Large intestine (tissue), 3 donors: Measurements from ENCODE around the gene BRINP1. TPM values are rescaled to one million over a fixed set of nuclear protein-coding genes. Genes with fewer than 3 reads are reported as not detected.

Experiments
- DNase-seq, 2 donors: peaks; one replicate each; pipeline versions ENCODE4 v3.0.0 to v3.0.0-alpha.2; 2013
- H3K27ac ChIP-seq: one replicate; pipeline ENCODE4 v1.5.1; 2013; ENCODE audit warnings: low read length
- H3K27me3 ChIP-seq: 2 replicates; pipeline ENCODE4 v1.6.1; 2013; ENCODE audit warnings: low read length; ENCODE audit not compliant: control insufficient read depth, insufficient read depth
- H3K36me3 ChIP-seq: 2 replicates; pipeline ENCODE4 v1.6.1; 2013; ENCODE audit warnings: low read length; ENCODE audit not compliant: control insufficient read depth, insufficient read depth
- H3K4me1 ChIP-seq: one replicate; pipeline ENCODE4 v1.6.1; 2013; ENCODE audit warnings: low read length; ENCODE audit not compliant: control insufficient read depth, insufficient read depth
- H3K4me3 ChIP-seq: one replicate; pipeline ENCODE4 v1.5.1; 2013; ENCODE audit warnings: low read length
- H3K9me3 ChIP-seq: one replicate; pipeline ENCODE4 v1.6.1; 2013; ENCODE audit warnings: mild to moderate bottlenecking, low read depth, low read length, moderate library complexity; ENCODE audit not compliant: control insufficient read depth
- WGBS: methylation state at CpG from one replicate; pipeline ENCODE4 v1.1.5; 2013; ENCODE audit warnings: low lambda C conversion rate; ENCODE audit not compliant: insufficient coverage; 5-methylcytosine and 5-hydroxymethylcytosine counted together
- polyA plus RNA-seq: library from polyadenylated mRNA; unstranded; fragments of 120-200 nt; gene quantifications from one replicate; pipeline ENCODE4 v1.2.1, GENCODE V29; 2013

Gene BRINP1
- polyA plus RNA-seq, 1 donor = 0.67 TPM

DNA sequence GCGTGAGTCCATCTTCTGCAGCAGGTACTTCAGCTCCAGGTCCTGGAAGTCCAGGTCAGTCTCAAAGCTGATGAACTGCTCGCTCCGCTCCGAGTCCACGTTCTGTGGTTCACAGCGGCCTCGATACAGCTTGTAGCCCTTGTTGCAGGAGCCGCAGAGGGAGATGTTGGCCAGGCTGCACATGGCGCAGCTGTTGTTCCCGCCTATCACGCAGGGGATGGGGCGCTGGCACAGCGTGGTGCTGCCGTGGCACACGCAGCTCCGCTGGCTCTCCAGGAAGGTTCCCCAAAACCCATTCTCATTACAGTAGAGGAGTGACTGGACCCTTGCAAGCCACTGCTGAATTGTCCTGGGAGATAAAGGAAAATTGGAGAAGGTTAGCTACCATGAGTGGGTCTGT, 201.4 kb downstream of the BRINP1 start:
- no peaks in the 10 kb centered on the region for H3K36me3 ChIP-seq
- H3K4me3 ChIP-seq = no peak overlapping the region
- H3K9me3 ChIP-seq = peaks cover 4% of the 10 kb centered on the region
- no peak overlapping the region for H3K27ac ChIP-seq
- no CpG with 5 or more reads among the region's 16 CpGs for WGBS
- DNase-seq = peak in 1 of 2 donors; percentile 2
- H3K4me1 ChIP-seq = no peaks in the 10 kb centered on the region
- no peaks in the 10 kb centered on the region for H3K27me3 ChIP-seq

DNA sequence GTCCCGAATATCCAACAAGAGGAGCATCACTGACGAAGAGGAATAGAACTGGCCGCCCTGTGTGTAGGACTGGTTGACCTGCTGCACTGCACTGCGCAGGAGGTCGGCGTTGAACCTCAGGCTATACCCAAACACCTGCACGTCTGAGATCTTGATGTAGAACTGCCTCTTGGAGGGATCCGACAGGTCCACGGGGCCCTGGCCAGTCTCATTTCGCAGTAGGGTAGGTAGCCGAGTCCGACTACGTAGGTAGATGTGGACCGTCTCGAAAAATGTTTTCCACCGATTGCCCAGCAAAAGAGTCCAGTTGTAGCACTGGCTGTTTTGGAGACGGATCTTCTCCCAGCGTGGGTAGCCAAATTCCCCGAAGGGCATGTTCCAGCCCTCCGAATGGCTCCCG, 202.0 kb downstream of the BRINP1 start:
- no peak overlapping the region for H3K4me3 ChIP-seq
- H3K27ac ChIP-seq = no peak overlapping the region
- WGBS = no CpG with 5 or more reads among the region's 21 CpGs
- no peaks in the 10 kb centered on the region for H3K27me3 ChIP-seq
- DNase-seq = no peak
- no peaks in the 10 kb centered on the region for H3K36me3 ChIP-seq
- peaks cover 4% of the 10 kb centered on the region for H3K9me3 ChIP-seq
- H3K4me1 ChIP-seq = no peaks in the 10 kb centered on the region

DNA sequence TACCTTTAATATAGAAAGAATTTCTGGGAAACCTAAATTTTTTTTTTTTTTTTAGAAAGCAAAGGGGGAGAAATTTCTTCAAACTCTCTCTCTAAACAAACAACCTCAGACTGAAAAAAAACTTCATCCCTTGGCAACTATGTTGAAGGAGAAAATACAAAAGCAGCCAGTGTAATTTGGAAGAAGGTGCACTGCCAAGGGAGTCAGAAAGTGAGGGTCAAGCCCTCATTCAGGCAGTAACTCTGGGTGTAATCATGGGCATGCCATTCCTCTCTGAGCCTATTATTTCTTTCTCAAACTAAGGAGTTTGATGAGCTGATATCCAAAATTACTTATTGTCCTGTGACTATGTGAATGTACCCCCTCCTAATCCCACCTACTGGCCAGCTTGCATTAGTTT, 203.1 kb downstream of the BRINP1 start:
- H3K27ac ChIP-seq = no peak overlapping the region
- H3K9me3 ChIP-seq = peaks cover 4% of the 10 kb centered on the region
- H3K27me3 ChIP-seq = no peaks in the 10 kb centered on the region
- H3K36me3 ChIP-seq = no peaks in the 10 kb centered on the region
- no peak overlapping the region for H3K4me3 ChIP-seq
- no peak for DNase-seq
- H3K4me1 ChIP-seq = no peaks in the 10 kb centered on the region

DNA sequence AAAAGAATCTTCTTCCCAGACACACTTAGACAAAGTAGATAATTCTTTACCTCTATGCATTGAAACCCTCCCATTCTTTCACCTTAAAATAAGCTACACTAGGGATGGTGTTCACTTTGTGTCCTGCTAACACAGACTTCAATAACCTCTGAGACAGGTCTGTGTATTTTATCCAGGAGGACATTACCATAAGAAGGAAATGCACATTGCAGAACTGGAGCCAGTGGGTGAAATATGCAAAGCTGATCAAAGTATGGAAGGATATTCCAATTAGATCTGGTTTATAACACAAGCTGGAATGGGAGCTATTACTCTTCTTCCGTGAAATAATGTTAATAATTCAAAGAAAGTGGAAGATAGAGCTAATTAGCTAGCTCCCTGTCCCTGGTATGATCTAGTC, 204.1 kb downstream of the BRINP1 start:
- Histone ChIP-seq H3K27ac (no peak overlapping the region), H3K27me3 (no peaks in the 10 kb centered on the region), H3K4me1 (no peaks in the 10 kb centered on the region), H3K4me3 (no peak overlapping the region), H3K36me3 (no peaks in the 10 kb centered on the region), H3K9me3 (peaks cover 4% of the 10 kb centered on the region)
- no CpG with 5 or more reads among the region's 1 CpG for WGBS
- no peak for DNase-seq

DNA sequence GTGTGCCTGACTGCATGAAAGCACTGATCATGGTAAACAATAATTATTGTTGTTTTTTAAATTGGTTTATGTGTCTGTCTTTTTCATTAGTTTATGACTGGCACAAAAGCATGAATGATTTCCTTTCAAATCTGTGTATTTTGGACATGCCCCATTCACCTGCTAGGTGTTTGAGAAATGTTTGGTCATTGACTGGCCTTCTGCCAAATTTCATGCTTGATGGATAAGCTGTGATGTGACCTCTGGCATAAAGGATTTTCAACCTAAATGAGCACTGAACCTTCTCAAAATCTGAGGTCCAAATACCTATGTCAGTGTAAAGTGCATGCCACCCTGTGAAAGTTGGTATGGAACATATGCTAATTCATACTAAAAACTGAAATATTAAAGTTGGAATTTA, 204.5 kb downstream of the BRINP1 start:
- Histone ChIP-seq H3K4me3 (no peak overlapping the region), H3K27me3 (no peaks in the 10 kb centered on the region), H3K36me3 (no peaks in the 10 kb centered on the region), H3K4me1 (no peaks in the 10 kb centered on the region), H3K9me3 (peaks cover 4% of the 10 kb centered on the region), H3K27ac (no peak overlapping the region)
- DNase-seq = no peak

DNA sequence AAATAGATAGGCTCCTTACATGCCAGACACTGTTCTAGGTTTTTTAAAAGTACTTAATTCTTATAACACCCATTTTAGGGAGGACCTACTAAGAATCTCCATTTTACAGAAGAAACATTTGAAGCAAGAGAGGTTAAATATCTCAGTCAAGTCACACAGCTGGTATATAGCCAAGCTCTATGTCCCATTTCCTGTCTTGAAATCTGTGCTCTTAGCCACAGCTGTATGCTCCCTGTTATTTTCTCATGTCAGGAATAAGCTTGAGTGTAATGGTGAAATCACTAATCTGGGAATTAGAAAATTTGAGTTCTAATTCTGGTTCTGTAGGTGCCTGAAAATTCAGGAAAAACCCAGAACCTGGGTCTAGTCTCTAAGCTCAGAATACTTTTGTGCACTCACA, 208.7 kb downstream of the BRINP1 start:
- Histone ChIP-seq H3K27ac (no peak overlapping the region), H3K4me1 (no peaks in the 10 kb centered on the region), H3K4me3 (no peak overlapping the region), H3K36me3 (no peaks in the 10 kb centered on the region), H3K27me3 (no peaks in the 10 kb centered on the region), H3K9me3 (no peaks in the 10 kb centered on the region)
- DNase-seq = no peak

DNA sequence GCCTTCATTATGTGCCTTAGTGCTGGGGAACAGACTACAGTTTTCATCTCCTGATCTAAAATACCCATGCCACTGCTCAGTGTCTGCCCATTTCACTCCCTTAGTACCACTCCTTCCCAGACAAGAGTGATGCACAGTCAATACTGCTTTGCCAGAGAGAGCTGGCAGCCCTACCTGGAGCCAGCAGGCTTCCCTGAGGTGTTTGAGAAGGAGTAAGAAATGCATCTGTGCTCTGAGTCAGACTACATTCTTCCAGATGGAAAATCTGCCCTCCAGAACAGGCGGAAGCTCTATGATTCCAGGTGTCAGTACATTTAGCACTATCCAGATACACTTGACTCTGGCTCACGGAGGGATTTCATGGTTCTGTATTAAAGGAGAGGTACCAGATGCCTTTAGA, 209.8 kb downstream of the BRINP1 start:
- WGBS = no CpG with 5 or more reads among the region's 2 CpGs
- no peak overlapping the region for H3K4me3 ChIP-seq
- no peaks in the 10 kb centered on the region for H3K36me3 ChIP-seq
- no peaks in the 10 kb centered on the region for H3K4me1 ChIP-seq
- no peaks in the 10 kb centered on the region for H3K9me3 ChIP-seq
- no peak overlapping the region for H3K27ac ChIP-seq
- DNase-seq = no peak
- H3K27me3 ChIP-seq = no peaks in the 10 kb centered on the region

DNA sequence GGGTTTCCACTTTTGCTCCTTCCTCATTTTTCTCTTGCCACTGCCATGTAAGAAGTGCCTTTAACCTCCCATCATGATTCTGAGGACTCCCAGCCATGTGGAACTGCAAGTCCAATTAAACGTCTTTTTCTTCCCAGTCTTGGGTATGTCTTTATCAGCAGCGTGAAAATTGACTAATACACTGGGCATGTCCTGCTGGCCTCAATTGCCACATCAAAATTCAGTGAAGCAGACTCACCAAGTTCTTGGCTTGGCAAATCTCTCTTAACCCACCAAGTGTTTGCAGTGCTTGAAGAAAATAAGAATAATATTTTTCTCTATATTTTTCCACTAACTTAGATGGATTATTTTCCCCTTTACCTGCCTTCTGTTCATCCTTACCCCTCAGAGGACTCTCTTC, 212.0 kb downstream of the BRINP1 start:
- WGBS = no CpG with 5 or more reads among the region's 2 CpGs
- Histone ChIP-seq H3K9me3 (no peaks in the 10 kb centered on the region), H3K4me1 (no peaks in the 10 kb centered on the region), H3K27me3 (no peaks in the 10 kb centered on the region), H3K27ac (no peak overlapping the region), H3K36me3 (no peaks in the 10 kb centered on the region), H3K4me3 (no peak overlapping the region)
- no peak for DNase-seq

DNA sequence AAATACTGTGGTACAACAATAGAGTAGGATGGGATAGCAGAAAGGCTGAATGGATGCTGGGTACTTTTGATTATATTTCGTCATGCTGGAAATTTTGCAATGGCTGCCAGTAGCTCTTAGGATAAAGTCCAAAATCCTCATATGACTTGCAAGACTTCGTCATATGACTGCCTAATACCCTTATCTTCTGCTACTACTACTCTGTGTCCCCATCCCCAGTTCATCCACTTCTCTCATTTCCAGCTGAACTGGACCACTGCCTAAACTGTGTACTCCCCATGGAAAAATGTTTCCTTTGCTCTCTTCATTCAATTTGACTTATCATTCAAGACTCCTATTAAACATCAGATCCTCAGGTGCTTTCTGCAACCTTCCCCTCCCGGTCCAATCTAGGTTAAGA, 212.9 kb downstream of the BRINP1 start:
- H3K9me3 ChIP-seq = no peaks in the 10 kb centered on the region
- WGBS = 100% methylated on average over 1 of the region's 3 CpGs
- H3K27me3 ChIP-seq = no peaks in the 10 kb centered on the region
- no peaks in the 10 kb centered on the region for H3K36me3 ChIP-seq
- no peak for DNase-seq
- H3K4me3 ChIP-seq = no peak overlapping the region
- no peaks in the 10 kb centered on the region for H3K4me1 ChIP-seq
- H3K27ac ChIP-seq = no peak overlapping the region

DNA sequence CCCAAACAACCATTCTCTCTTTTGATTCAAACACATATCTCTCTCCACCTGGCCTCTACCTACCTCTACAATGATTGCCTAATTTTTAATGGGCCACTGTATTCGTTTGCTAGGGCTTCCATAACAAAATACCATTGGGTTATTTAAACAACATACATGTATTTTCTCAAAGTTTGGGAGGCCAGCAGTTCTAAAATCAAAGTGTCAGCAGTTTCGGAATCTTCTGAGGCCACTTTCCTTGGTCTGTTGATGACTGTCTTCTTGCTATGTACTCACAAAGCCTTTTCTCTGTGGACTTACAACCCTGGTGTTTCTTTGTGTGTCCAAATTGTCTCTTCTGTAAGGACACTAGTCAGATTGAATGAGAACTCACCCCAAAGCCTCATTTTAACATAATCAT, 214.7 kb downstream of the BRINP1 start:
- no CpG with 5 or more reads among the region's 2 CpGs for WGBS
- DNase-seq = no peak
- H3K27me3 ChIP-seq = no peaks in the 10 kb centered on the region

DNA sequence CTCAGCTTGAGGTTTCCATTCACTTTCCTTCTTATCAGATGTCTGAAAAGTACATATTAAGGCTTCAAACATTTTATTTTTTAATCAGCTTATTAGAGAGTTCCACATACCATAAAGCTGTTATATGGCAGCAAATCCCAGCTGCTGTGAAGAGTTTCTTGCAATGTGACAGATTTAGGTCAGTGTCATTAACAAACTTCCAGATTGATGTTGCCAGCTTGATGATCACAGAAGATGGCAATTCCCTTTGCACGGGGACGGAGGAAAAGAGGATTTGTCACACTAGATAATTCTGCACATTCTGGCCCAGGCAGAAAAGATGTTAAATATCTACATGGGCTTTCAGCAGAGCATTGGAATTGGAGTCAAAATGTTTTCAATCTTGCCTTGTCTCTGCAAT, 215.8 kb downstream of the BRINP1 start:
- Histone ChIP-seq H3K9me3 (no peaks in the 10 kb centered on the region), H3K4me1 (no peaks in the 10 kb centered on the region), H3K27me3 (no peaks in the 10 kb centered on the region), H3K36me3 (no peaks in the 10 kb centered on the region), H3K4me3 (no peak overlapping the region), H3K27ac (no peak overlapping the region)
- WGBS = no CpG with 5 or more reads among the region's 2 CpGs
- no peak for DNase-seq

More for the DNA sequence above, 214.7 kb downstream of the BRINP1 start:
- Histone ChIP-seq H3K4me1 (no peaks in the 10 kb centered on the region), H3K36me3 (no peaks in the 10 kb centered on the region), H3K4me3 (no peak overlapping the region), H3K9me3 (no peaks in the 10 kb centered on the region), H3K27ac (no peak overlapping the region)
